GM12878 (cell line): Measurements from ENCODE around the gene BSN. TPM values are rescaled to one million over a fixed set of nuclear protein-coding genes. Genes with fewer than 3 reads are reported as not detected.

Experiments
- ATAC-seq: fragments of 200-7000 bp; cut with Tn5 transposase; 3 replicates; pipeline ENCODE4 v1.9.1; 2020; ENCODE audit warnings: mild to moderate bottlenecking, moderate library complexity
- BruUV-seq: library from RNA; stranded (reverse); fragments of 400-500 nt; replicated peaks from 2 replicates; lab custom pipeline; 2021; lab: Mats Ljungman, UMichigan
- CTCF ChIA-PET: fragments of 300-600 bp; sonication (Branson Sonifier 250); formaldehyde crosslinking; extraction: SDS; loops from one replicate; lab custom pipeline; 2021; ENCODE audit warnings: inconsistent platforms; lab: Yijun Ruan, JAX
- POLR2A ChIA-PET: fragments of 350-600 bp; formaldehyde crosslinking; extraction: SDS; loops from one replicate; lab custom pipeline; 2021; ENCODE audit warnings: inconsistent platforms; lab: Charles Lee
- RAD21 ChIA-PET: fragments of 300-600 bp; sonication (Branson Sonifier 250); formaldehyde crosslinking; loops from one replicate; lab custom pipeline; 2023; ENCODE audit warnings: antibody characterized with exemption; ENCODE audit not compliant: unreplicated experiment; lab: Charles Lee
- SMC1A ChIA-PET: fragments of 300-600 bp; sonication (Branson Sonifier 250); formaldehyde crosslinking; loops from one replicate; lab custom pipeline; 2023; ENCODE audit not compliant: unreplicated experiment, uncharacterized antibody; lab: Charles Lee
- DNase-seq: peaks from one replicate; pipeline ENCODE4 v3.0.0-alpha.2; 2011; ENCODE audit warnings: low read depth, low spot score
- FAIRE-seq: peaks from 3 replicates; lab custom pipeline; 2011; peaks lifted over from hg19 to GRCh38; lab: Jason Lieb, UNC
- H2AFZ ChIP-seq: 2 replicates; pipeline ENCODE4 v1.6.0; 2011; ENCODE audit warnings: low read depth, low read length, control low read depth; ENCODE audit not compliant: control insufficient read depth
- H3K27ac ChIP-seq: 2 replicates; pipeline ENCODE4 v1.5.1; 2011; ENCODE audit warnings: control low read depth; ENCODE audit not compliant: control insufficient read depth, insufficient read depth
- H3K27me3 ChIP-seq, 2 experiments: replicated peaks in 1 of 2; 2 replicates each; pipeline versions ENCODE4 v1.6.0 to v1.6.1; 2011; ENCODE audit warnings: low read length in 1 of 2; ENCODE audit not compliant: control insufficient read depth in 2 of 2, insufficient read depth in 2 of 2
- H3K36me3 ChIP-seq, 2 experiments: 2 replicates each; pipeline ENCODE4 v1.5.1; 2011; ENCODE audit warnings: low read length in 1 of 2; ENCODE audit not compliant: control insufficient read depth in 2 of 2, insufficient read depth in 2 of 2
- H3K4me1 ChIP-seq: 2 replicates; pipeline ENCODE4 v1.6.1; 2011; ENCODE audit warnings: mild to moderate bottlenecking, low read length, moderate library complexity, mixed read lengths; ENCODE audit not compliant: control insufficient read depth, insufficient read depth
- H3K4me2 ChIP-seq: 2 replicates; pipeline ENCODE4 v1.6.0; 2011; ENCODE audit warnings: control low read depth; ENCODE audit not compliant: control insufficient read depth, insufficient read depth
- H3K4me3 ChIP-seq: fragments of 200-600 bp; sonication (generic); 2 replicates; pipeline ENCODE4 v1.5.1; 2016
- H3K79me2 ChIP-seq: 2 replicates; pipeline ENCODE4 v1.6.0; 2011; ENCODE audit warnings: low read length; ENCODE audit not compliant: control insufficient read depth, insufficient read depth
- H3K9ac ChIP-seq: 2 replicates; pipeline ENCODE4 v1.8.0; 2011; ENCODE audit warnings: low read length, control low read depth, mixed read lengths; ENCODE audit not compliant: control insufficient read depth, insufficient read depth
- H3K9me3 ChIP-seq: replicated peaks from 3 replicates; pipeline ENCODE4 v1.5.1; 2011; ENCODE audit warnings: mild to moderate bottlenecking, low read length; ENCODE audit not compliant: control insufficient read depth, insufficient read depth
- H4K20me1 ChIP-seq: 2 replicates; pipeline ENCODE4 v1.6.0; 2011; ENCODE audit not compliant: control insufficient read depth, insufficient read depth
- HSF1 ChIP-seq: fragments of 150-350 bp; IDR thresholded peaks from 2 replicates; pipeline ENCODE4 v1.6.1; 2014; ENCODE audit warnings: mild to moderate bottlenecking, low read depth, low read length
- IRF3 ChIP-seq: fragments of 450-650 bp; IDR thresholded peaks from 2 replicates; pipeline ENCODE4 v1.6.1; 2014; ENCODE audit warnings: mild to moderate bottlenecking
- MXI1 ChIP-seq: fragments of 150-350 bp; IDR thresholded peaks from 2 replicates; pipeline ENCODE4 v1.6.1; 2011; ENCODE audit warnings: low read depth, mild to moderate bottlenecking, inconsistent platforms, low read length, improper control_type of control experiment
- RCOR1 ChIP-seq: conservative IDR thresholded peaks from 2 replicates; pipeline ENCODE4 v1.6.1; 2012; ENCODE audit warnings: low read depth, low read length, improper control_type of control experiment
- SIX5 ChIP-seq: IDR thresholded peaks from 2 replicates; pipeline ENCODE4 v1.6.1; 2011; ENCODE audit warnings: mild to moderate bottlenecking, low read depth, low read length, moderate library complexity; ENCODE audit not compliant: severe bottlenecking
- ZBED1 ChIP-seq: IDR thresholded peaks from 2 replicates; pipeline ENCODE4 v1.6.1; 2016; ENCODE audit warnings: borderline replicate concordance
- WGBS: methylation state at CpG from one replicate; pipeline ENCODE4 v1.1.6; 2016; ENCODE audit warnings: low lambda C conversion rate; ENCODE audit not compliant: insufficient replicate concordance, insufficient coverage; ENCODE audit errors: missing lambda C conversion rate; 5-methylcytosine and 5-hydroxymethylcytosine counted together
- in situ Hi-C: fragments of 300-500 bp; cut with MboI; formaldehyde crosslinking; loops from 9 replicates; pipeline ENCODE4 v1.14.3; 2018; ENCODE audit warnings: mixed read lengths
- intact Hi-C: fragments of 100-400 bp; cut with micrococcal nuclease; formaldehyde crosslinking; loops from one replicate; pipeline ENCODE4 v1.14.2; 2022; ENCODE audit not compliant: unreplicated experiment
- polyA plus RNA-seq, 11 experiments: library from polyadenylated mRNA; depleted of rRNA in 4 of 11; unstranded in 6 of 11; stranded (reverse) in 5 of 11; fragments of >200 nt; fragmentation: Nextera tagmentation in 4 of 11; fragmentation: Illumina TruSeq in 1 of 11; extraction: Ambion mirVana in 4 of 11; extraction: Trizol in 1 of 11; gene quantifications; 1 replicate in 1 of 11; 2 replicates in 10 of 11; pipeline versions ENCODE4 v1.2.1 to v1.2.3, GENCODE V29; 2011 to 2016; ENCODE audit warnings: inconsistent platforms in 2 of 11, missing spikeins in 2 of 11, low read depth in 1 of 11
- total RNA-seq, 4 experiments: library from RNA; depleted of rRNA in 3 of 4; stranded (reverse); fragments of >200 nt in 3 of 4; fragmentation: Illumina TruSeq in 1 of 4; extraction: Trizol in 1 of 4; gene quantifications; 2 replicates each; pipeline versions ENCODE4 v1.2.1 to v1.2.3, GENCODE V29; 2013 to 2021

The BSN gene
- total and polyA plus RNA-seq, 10 of the 15 experiments (the other 5 are each of a cell fraction or from before 2014, with no cell fraction given): under 0.01 to 0.19 (median 0.05) TPM; not detected in 1

GRCh38 chr3:49647741-49648140 lies 93.5 kb downstream of the BSN start:
- Histone ChIP-seq H3K9me3 (no peaks in the 10 kb centered on the region), H3K4me3 (no peak overlapping the region), H3K4me2 (no peak overlapping the region), H3K9ac (no peak overlapping the region), H3K36me3 (no peaks in the 10 kb centered on the region), H3K27me3 (no peaks in the 10 kb centered on the region), H3K27ac (no peak overlapping the region), H4K20me1 (no peaks in the 10 kb centered on the region), H2AFZ (no peak overlapping the region), H3K4me1 (peaks cover 15% of the 10 kb centered on the region), H3K79me2 (no peaks in the 10 kb centered on the region)
- in situ Hi-C loops (no loop called here), intact Hi-C loops (no loop called here)
- WGBS: 40% methylated on average over 2 of the region's 2 CpGs
- SMC1A ChIA-PET: no interaction called here
- no TSS peak for BruUV-seq
- POLR2A ChIA-PET: no interaction called here
- CTCF ChIA-PET: no interaction called here
- TF ChIP-seq RCOR1 (no peak), MXI1 (no peak), HSF1 (no peak), SIX5 (no peak), IRF3 (no peak), ZBED1 (no peak)
- no peak for ATAC-seq
- FAIRE-seq: no peak
- no peak for DNase-seq
- RAD21 ChIA-PET: interaction anchor here (1.9 kb wide), 1 partner anchor 108 kb away, joined by 4 read pairs; no protein-coding TSS in a partner anchor
